ENCODE results near the gene GSTA3.
"Not testable (repeated sequence)": the region's sequence is repeated elsewhere in the genome, so short reads cannot be mapped to it uniquely, and the experiment has no call there.

Gene GSTA3

DNA sequence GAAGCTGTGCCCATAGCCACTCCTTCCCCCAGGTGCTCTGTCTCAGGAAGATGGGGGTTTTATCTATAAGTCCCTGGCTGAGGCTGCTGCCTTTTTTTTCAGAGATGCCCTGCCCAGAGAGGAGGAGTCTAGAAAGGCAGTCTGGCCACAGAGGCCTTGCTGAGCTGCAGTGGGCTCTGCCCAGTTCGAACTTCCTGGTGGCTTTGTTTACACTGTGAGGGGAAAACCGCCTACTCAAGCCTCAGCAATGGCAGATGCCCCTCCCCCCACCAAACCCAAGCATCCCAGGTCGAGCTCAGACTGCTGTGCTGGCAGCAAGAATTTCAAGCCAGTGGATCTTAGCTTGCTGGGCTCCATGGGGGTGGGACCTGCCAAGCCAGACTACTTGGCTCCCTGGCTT lies 53.4 kb downstream of the GSTA3 start:
- DNase-seq, result not testable (repeated sequence)

DNA sequence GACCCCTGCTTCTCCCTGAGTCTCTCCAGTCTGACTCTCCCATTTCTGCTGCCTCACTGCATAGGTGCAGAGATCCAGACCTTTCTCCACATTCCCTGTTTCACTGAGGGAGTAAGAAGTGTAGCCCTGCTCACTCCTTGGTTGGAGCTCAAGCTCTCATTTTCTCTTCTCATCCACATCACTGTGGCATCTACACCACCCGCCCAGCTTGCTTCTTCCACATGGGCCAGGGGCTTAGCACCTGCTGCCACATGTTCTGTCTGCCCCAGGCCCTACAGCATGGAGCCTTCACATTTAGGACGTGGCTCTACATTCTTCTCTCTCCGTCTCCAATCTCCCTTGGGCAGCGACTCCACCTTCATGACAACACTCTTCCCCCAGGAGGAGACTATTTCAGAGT lies 60.4 kb downstream of the GSTA3 start:
- no peak for DNase-seq
